Measurements from ENCODE around the gene SCFD2.

Gene SCFD2

GRCh38 chr4:53113431-53114225 is 252.2 kb downstream of the SCFD2 start:
- peaks cover 3% of the 10 kb centered on the region for H3K36me3 ChIP-seq (replicated peaks; ENCODE audit: low read depth, low read length)
- no peak overlapping the region for H2AFZ ChIP-seq (ENCODE audit: low read depth, low read length)
- no peak overlapping the region for H3K4me2 ChIP-seq (ENCODE audit: low read length)
- no peaks in the 10 kb centered on the region for H4K20me1 ChIP-seq (ENCODE audit: insufficient read depth, low read length)
- no peaks in the 10 kb centered on the region for H3K4me1 ChIP-seq (ENCODE audit: low read length)
- H3K79me2 ChIP-seq (ENCODE audit: low read length) = no peaks in the 10 kb centered on the region
- TF ChIP-seq EZH2phosphoT487 (IDR thresholded peaks at IDR 0.05; ENCODE audit: low read depth) = no peak
- TF ChIP-seq, protein P1, sequence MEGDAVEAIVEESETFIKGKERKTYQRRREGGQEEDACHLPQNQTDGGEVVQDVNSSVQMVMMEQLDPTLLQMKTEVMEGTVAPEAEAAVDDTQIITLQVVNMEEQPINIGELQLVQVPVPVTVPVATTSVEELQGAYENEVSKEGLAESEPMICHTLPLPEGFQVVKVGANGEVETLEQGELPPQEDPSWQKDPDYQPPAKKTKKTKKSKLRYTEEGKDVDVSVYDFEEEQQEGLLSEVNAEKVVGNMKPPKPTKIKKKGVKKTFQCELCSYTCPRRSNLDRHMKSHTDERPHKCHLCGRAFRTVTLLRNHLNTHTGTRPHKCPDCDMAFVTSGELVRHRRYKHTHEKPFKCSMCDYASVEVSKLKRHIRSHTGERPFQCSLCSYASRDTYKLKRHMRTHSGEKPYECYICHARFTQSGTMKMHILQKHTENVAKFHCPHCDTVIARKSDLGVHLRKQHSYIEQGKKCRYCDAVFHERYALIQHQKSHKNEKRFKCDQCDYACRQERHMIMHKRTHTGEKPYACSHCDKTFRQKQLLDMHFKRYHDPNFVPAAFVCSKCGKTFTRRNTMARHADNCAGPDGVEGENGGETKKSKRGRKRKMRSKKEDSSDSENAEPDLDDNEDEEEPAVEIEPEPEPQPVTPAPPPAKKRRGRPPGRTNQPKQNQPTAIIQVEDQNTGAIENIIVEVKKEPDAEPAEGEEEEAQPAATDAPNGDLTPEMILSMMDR (IDR thresholded peaks at IDR 0.05; ENCODE audit: low read depth, low read length) = no peak
- no peak overlapping the region for H3K9ac ChIP-seq (ENCODE audit: low read length)
- no peak overlapping the region for H3K4me3 ChIP-seq (ENCODE audit: low read length)
- no peaks in the 10 kb centered on the region for H3K9me3 ChIP-seq (ENCODE audit: insufficient read depth, low read length)
- no peaks in the 10 kb centered on the region for H3K27me3 ChIP-seq (ENCODE audit: low read depth, low read length)
- no peak overlapping the region for H3K27ac ChIP-seq (ENCODE audit: low read length)

DNA sequence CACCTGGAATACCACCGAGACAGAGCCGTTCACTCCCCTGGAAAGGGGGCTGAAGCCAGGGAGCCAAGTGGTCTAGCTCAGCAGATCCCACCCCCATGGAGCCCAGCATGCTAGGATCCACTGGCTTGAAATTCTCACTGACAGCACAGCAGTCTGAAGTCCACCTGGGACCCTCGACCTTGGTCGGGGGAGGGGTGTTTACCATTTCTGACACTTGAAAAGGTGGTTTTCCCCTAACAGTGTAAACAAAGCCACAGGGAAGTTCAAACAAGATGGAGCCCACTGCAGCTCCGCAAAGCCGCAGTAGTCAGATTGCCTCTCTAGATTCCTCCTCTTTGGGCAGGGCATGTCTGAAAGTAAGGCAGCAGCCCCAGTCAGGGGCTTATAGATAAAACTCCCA is 260.5 kb downstream of the SCFD2 start:
- Histone ChIP-seq H3K27ac (ENCODE audit: low read length) (no peak overlapping the region), H3K36me3 (replicated peaks; ENCODE audit: low read depth, low read length) (no peaks in the 10 kb centered on the region), H4K20me1 (ENCODE audit: insufficient read depth, low read length) (no peaks in the 10 kb centered on the region), H3K4me3 (ENCODE audit: low read length) (no peak overlapping the region), H3K4me1 (ENCODE audit: low read length) (no peaks in the 10 kb centered on the region), H3K27me3 (ENCODE audit: low read depth, low read length) (no peaks in the 10 kb centered on the region), H3K9ac (ENCODE audit: low read length) (no peak overlapping the region), H2AFZ (ENCODE audit: low read depth, low read length) (no peak overlapping the region), H3K4me2 (ENCODE audit: low read length) (no peak overlapping the region), H3K79me2 (ENCODE audit: low read length) (no peaks in the 10 kb centered on the region), H3K9me3 (ENCODE audit: insufficient read depth, low read length) (no peaks in the 10 kb centered on the region)
- no peak for TF ChIP-seq EZH2phosphoT487 (IDR thresholded peaks at IDR 0.05; ENCODE audit: low read depth)
- TF ChIP-seq, protein P1 (IDR thresholded peaks at IDR 0.05; ENCODE audit: low read depth, low read length) = no peak

- H3K4me3 ChIP-seq (ENCODE audit: low read length) = no peak overlapping the region
These were observed 262.4 kb downstream of the SCFD2 start for GRCh38 chr4:53103481-53103880.

DNA sequence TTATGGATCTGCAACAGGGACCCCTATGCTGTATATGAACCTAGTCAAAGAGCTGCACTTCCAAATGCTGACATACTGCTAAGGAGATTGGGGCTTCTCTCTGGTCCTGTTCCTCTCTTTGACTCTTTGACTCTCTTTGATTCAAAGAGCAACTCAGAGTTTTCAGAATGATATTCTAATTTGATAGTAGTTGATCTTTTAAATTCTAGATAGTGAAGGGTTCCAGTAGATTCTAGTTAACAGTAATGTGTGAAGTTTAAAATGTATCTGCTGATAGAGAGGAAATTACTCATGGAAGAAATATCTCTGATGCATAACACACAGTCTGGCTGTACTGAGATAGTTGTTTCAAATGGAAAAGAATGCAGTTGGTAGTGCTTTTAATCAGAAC is 264.7 kb downstream of the SCFD2 start:
- Histone ChIP-seq H3K9ac (ENCODE audit: low read length) (no peak overlapping the region), H3K4me3 (ENCODE audit: low read length) (no peak overlapping the region), H3K4me2 (ENCODE audit: low read length) (no peak overlapping the region), H2AFZ (ENCODE audit: low read depth, low read length) (no peak overlapping the region), H3K36me3 (replicated peaks; ENCODE audit: low read depth, low read length) (no peaks in the 10 kb centered on the region), H3K27ac (ENCODE audit: low read length) (no peak overlapping the region), H3K27me3 (ENCODE audit: low read depth, low read length) (no peaks in the 10 kb centered on the region), H4K20me1 (ENCODE audit: insufficient read depth, low read length) (no peaks in the 10 kb centered on the region), H3K4me1 (ENCODE audit: low read length) (no peaks in the 10 kb centered on the region), H3K79me2 (ENCODE audit: low read length) (no peaks in the 10 kb centered on the region), H3K9me3 (ENCODE audit: insufficient read depth, low read length) (no peaks in the 10 kb centered on the region; the same call in 1 of the 2 replicates)
- TF ChIP-seq, protein P1 (IDR thresholded peaks at IDR 0.05; ENCODE audit: low read depth, low read length) = no peak
- TF ChIP-seq EZH2phosphoT487 (IDR thresholded peaks at IDR 0.05; ENCODE audit: low read depth) = no peak

More at GRCh38 chr4:53103481-53103880, 262.4 kb downstream of the SCFD2 start:
- no peaks in the 10 kb centered on the region for H3K27me3 ChIP-seq (ENCODE audit: low read depth, low read length)
- H3K79me2 ChIP-seq (ENCODE audit: low read length) = no peaks in the 10 kb centered on the region
- H3K9me3 ChIP-seq (ENCODE audit: insufficient read depth, low read length) = no peaks in the 10 kb centered on the region; the same call in 1 of the 2 replicates
- no peak overlapping the region for H3K9ac ChIP-seq (ENCODE audit: low read length)
- no peaks in the 10 kb centered on the region for H3K4me1 ChIP-seq (ENCODE audit: low read length)
- no peaks in the 10 kb centered on the region for H3K36me3 ChIP-seq (replicated peaks; ENCODE audit: low read depth, low read length)
- H3K4me2 ChIP-seq (ENCODE audit: low read length) = no peak overlapping the region
- H4K20me1 ChIP-seq (ENCODE audit: insufficient read depth, low read length) = no peaks in the 10 kb centered on the region
- no peak overlapping the region for H2AFZ ChIP-seq (ENCODE audit: low read depth, low read length)
- no peak overlapping the region for H3K27ac ChIP-seq (ENCODE audit: low read length)
- TF ChIP-seq, protein P1 (IDR thresholded peaks at IDR 0.05; ENCODE audit: low read depth, low read length) = no peak
- TF ChIP-seq EZH2phosphoT487 (IDR thresholded peaks at IDR 0.05; ENCODE audit: low read depth) = no peak
